Medulla oblongata (tissue), 1 donor: ENCODE measurements around the gene ADGRB2.

Experiments used
- DNase-seq: peaks from one replicate; pipeline ENCODE4 v3.0.0-alpha.2; 2015; ENCODE audit errors: extremely low spot score

The ADGRB2 gene

DNA sequence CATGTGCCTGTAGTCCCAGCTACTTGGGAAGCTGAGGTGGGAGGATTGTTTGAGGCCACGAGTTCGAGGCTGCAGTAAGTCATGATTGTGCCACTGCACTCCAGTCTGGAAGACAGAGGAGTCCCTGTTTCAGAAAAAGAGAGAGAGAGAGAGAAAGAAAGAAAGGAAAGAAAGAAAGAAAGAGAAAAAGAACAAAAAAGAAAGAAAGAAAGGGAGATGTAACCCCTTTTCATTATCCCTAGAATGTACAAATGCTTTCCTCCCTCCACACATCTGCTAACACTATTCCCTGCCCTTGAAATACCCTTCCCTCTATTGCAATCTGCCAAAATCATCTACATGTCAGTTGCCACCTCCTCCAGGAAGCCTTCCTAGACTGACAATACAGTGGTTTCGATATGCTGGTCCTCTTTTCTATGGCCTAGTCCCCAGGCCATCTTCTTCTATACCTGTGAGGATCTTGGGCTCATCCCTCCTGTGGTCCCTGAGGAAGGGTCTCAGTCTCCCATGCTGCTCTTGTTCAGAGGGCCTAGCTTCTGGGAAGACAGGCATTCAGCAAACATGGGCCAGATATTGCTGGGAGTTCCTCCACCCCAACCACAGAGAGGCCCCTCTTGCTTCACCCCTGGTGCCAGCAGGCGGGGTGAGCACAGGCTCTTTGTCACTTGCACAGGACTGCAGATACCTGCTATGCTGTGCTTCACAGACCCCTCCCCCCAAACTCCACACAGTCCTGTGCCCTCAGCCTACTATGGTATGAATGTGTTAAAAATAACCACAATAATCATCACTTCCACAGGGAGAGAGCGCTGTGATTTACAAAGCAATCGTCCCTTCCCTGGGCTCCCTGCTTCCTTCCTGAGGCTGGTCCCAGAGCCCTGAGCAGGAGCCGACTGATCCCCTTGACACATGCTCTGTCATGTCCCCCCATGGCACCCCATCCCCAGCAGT is 14.1 kb downstream of the ADGRB2 start:
- DNase-seq, result no peak

GRCh38 chr1:31748365-31748764 is 15.8 kb downstream of the ADGRB2 start:
- no peak for DNase-seq

DNA sequence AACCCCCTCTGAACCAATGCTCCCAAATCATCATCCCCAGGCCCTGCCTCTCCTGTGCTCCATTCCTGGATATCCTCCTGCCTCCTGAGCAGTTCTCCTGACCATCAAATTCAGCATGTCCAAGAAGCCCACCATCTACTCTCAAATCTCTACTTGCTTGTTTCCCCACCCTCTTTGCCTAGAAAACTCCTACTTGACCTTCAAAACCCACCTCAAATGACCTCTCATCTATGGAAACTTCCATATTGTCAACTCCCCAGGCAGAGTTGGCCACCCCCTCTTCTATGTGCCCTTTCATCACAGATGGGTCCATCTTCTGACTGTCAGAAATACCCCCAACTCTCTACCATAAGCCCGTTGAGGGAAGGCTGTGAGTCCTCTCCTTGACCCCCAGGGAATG is 16.8 kb downstream of the ADGRB2 start:
- DNase-seq, result no peak

GRCh38 chr1:31746687-31747086 is 17.5 kb downstream of the ADGRB2 start:
- no peak for DNase-seq

DNA sequence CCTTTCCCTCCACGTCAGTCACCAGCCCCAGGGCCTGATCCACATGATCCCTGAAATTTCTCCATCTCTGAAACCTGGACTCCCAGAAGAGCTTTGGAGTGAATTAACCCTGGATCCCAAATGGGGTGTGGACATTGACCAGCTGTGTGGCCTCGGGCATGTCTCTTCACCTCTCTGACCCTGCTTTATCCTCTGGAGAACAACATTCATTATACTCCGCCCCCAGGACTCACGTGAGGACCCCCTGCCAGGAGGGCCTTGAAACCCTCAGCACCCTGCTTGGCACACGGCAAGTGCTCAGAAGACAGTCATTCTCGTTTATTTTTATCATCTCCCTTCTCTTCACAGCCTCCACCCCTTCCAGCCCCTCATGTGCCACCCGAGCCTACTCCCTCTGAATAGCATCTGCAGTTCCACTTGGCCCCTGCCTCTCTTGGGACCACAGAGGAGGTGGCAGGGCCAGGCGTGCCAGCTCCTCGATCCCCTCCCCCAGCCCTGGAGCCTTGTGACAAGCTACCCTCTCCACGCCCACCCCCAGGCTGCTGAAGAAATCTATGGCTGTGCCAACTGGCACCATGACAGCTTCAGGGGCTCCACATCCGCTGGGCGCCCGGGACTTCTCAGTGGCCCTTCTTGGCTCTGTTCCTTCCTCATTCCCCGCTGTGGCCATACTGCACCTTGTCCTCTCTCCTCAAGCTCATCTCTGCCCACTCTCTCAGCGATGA is 18.0 kb downstream of the ADGRB2 start:
- no peak for DNase-seq

DNA sequence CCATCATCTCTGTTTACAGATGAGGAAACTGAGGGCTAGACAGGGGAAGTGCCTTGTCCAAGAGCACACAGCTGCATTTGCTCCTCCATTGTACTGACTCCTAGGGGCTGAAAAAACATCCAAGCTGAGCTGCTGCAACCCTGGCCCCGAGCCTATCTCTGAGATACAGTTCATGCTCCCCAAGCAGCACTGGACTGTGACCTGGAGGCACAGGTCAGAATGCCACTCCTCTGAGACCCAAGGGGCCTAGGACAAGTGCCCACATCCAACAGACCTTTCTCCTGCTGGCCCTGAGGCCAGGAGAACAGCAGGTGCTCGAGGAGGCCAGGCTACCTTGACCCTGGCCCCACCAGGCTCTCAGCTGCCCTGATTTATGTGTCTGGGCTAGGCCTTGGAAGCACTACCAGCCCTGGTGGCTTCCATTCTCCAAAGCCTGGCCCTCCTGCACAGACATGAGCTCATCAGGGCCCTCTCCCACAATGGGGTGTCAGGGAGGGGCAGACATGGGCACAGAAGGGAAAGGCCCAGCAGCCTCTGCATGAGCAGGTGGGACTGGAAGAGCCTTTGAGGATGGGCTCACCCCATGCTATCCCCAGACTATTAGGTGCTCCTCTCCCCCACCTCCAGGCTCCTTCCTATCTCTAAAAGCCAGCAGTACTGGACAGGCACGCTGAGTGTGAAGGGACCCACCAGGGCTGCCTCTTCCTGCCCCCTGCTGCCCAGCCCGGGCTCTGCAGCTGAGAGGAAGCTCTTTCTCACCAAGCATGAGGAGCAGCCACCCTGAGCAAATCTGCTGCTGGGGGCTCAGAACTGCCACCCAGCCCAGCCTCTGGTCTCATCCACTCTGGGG is 18.8 kb downstream of the ADGRB2 start:
- DNase-seq, result peak; percentile 73

GRCh38 chr1:31744165-31744888 is 19.8 kb downstream of the ADGRB2 start:
- DNase-seq, result no peak

GRCh38 chr1:31742462-31743212 is 21.5 kb downstream of the ADGRB2 start:
- no peak for DNase-seq

- no peak for DNase-seq
Observed at GRCh38 chr1:31739346-31739745, 24.8 kb downstream of the ADGRB2 start.

DNA sequence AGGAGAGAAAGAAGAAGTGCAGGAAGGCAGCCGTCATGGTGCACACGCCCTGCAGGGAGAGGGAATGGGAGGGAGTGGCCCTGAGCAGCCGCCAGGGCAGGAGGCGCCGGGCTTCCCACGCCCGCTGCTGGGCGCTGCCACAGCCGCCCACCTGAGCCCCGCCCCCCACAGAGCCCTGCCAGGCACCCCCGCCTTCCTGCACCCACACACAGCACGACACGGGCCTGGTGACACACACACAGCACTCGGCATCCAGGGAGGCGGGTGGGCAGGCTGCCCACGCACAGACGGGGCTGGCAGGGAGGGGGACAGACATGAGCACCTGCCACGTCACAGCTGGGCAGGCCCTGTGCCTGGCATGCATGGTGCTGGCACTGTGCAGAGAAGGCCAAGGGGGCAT is 27.5 kb downstream of the ADGRB2 start:
- no peak for DNase-seq

GRCh38 chr1:31735571-31735970 is 28.6 kb downstream of the ADGRB2 start:
- DNase-seq, result no peak

DNA sequence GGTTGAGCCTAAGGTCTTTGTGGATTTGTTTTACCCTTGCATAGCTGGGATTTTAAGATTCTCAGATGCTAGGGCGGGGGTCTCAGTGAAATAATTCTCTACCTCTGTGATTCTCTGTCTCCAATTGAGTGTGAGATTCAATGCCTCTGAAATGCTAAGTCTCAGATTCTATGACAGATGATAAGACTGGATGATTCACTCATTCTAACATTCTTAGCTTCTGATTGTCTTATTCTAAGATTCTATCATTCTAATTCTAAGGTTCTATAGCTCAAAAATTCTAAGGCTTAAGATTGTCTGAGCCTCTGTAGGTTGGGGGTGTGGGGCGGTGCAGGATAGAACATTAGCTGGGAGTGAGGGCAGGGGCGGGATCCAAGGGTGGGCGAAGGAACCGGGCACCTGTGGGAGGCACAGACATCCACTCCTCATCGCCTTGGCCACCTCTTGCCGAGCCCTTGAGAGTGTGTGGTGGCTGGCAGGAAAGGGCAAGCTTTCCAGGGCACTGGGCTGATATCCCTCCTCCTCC is 29.5 kb downstream of the ADGRB2 start:
- no peak for DNase-seq

- DNase-seq, result no peak
Observed at GRCh38 chr1:31733389-31734219, 30.5 kb downstream of the ADGRB2 start.

GRCh38 chr1:31732751-31733289 is 31.3 kb downstream of the ADGRB2 start:
- DNase-seq, result no peak

GRCh38 chr1:31732343-31732742 is 31.8 kb downstream of the ADGRB2 start:
- DNase-seq, result no peak

DNA sequence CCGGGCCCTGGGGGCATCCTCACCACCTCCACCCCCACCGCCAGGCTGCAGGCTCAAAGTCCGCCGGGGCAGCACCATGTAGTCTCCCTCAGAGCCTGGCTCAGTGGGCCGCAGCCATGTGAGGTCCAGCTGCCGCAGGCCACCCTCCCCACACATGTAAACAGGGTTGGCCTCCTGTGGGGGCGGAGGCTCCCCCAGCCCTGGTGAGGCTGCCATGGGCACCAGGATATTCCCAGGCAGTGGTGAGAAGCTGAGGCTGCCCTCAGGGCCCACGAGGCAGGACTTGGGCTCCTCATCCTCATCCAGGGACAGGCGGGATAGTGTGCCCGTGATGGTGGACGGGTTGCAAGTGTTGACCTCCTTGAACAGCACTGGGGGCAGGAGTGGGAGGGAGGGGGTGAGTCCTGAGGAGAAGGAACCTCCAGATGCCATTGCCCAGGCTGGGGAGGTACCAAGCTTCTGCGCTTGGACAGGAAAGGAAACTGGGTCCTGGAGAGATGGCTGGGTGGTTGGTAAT is 33.0 kb downstream of the ADGRB2 start:
- no peak for DNase-seq

- no peak for DNase-seq
Observed at GRCh38 chr1:31730336-31731048, 33.6 kb downstream of the ADGRB2 start.

GRCh38 chr1:31727849-31728248 is 36.3 kb downstream of the ADGRB2 start:
- DNase-seq, result no peak
